NOMO-1 (cell line): ENCODE data around the gene SNED1.

Source experiments
- DNase-seq, 2 experiments: peaks; one replicate each; lab custom pipeline; 2025; ENCODE audit not compliant: unreplicated experiment in 2 of 2; lab: John Stamatoyannopoulos, UW

The SNED1 gene

GRCh38 chr2:241043581-241043980 is 45.2 kb downstream of the SNED1 start:
- DNase-seq: no peak

GRCh38 chr2:241047253-241048010 is 49.0 kb downstream of the SNED1 start:
- DNase-seq: peak in 1 of 2 experiments; percentile 12

- no peak for DNase-seq
These were observed 49.9 kb downstream of the SNED1 start for GRCh38 chr2:241048149-241048948.

GRCh38 chr2:241048949-241049343 is 50.5 kb downstream of the SNED1 start:
- DNase-seq: no peak

GRCh38 chr2:241049739-241050623 is 51.6 kb downstream of the SNED1 start:
- DNase-seq: no peak

GRCh38 chr2:241050624-241051577 is 52.5 kb downstream of the SNED1 start:
- DNase-seq: no peak

GRCh38 chr2:241051578-241052487 is 53.4 kb downstream of the SNED1 start:
- no peak for DNase-seq

GRCh38 chr2:241052677-241053360 is 54.4 kb downstream of the SNED1 start:
- no peak for DNase-seq

GRCh38 chr2:241053576-241054251 is 55.3 kb downstream of the SNED1 start:
- DNase-seq: no peak

- DNase-seq: no peak
These were observed 62.9 kb downstream of the SNED1 start for GRCh38 chr2:241061275-241061674.

- no peak for DNase-seq
These were observed 64.1 kb downstream of the SNED1 start for GRCh38 chr2:241062389-241063092.

- DNase-seq: no peak
These were observed 64.7 kb downstream of the SNED1 start for GRCh38 chr2:241063093-241063551.

GRCh38 chr2:241063587-241063986 is 65.2 kb downstream of the SNED1 start:
- DNase-seq: no peak

GRCh38 chr2:241064008-241064801 is 65.8 kb downstream of the SNED1 start:
- DNase-seq: no peak

GRCh38 chr2:241064802-241065354 is 66.5 kb downstream of the SNED1 start:
- no peak for DNase-seq

GRCh38 chr2:241065355-241065803 is 67.0 kb downstream of the SNED1 start:
- DNase-seq: no peak
